GM12878 (cell line): ENCODE results near the gene GNB5.

Experiments used
- CBFB ChIP-seq: IDR thresholded peaks from 2 replicates; pipeline ENCODE4 v1.6.1; 2016; ENCODE audit warnings: antibody characterized with exemption, low read depth
- FOXM1 ChIP-seq: IDR thresholded peaks from 2 replicates; pipeline ENCODE4 v1.6.1; 2012; ENCODE audit warnings: low read depth, mild to moderate bottlenecking, inconsistent platforms, low read length, moderate library complexity
- SMAD1 ChIP-seq: fragments of 450-650 bp; IDR thresholded peaks from 2 replicates; pipeline ENCODE4 v1.6.1; 2018; ENCODE audit warnings: mild to moderate bottlenecking, low read depth; ENCODE audit not compliant: partially characterized antibody
- TF ChIP-seq, protein P1 (sequence below): IDR thresholded peaks from 2 replicates; pipeline ENCODE4 v1.6.1; 2012; ENCODE audit warnings: low read depth, low read length, improper control_type of control experiment

DNA sequence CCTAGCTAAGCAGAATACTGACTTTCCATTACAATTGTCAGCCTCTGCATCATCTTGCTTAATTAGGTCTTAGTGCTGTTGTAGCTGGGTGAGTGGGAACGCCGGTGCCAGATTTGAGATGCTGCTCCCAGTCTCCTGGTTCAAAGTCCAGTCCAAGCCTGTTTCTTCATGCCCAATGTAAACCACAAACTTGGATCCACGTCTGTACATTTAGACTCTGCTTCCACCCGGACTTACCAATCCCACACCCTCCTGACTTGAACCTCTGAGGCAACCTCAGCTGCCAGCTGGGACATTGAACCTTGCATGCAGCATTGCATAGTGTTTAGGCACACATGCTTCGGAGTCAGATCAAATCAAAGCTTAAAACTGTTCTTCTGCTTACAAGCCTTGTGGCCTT, 121.6 kb downstream of the GNB5 start:
- TF ChIP-seq FOXM1 (no peak), SMAD1 (no peak), CBFB (no peak)
- TF ChIP-seq, protein P1, sequence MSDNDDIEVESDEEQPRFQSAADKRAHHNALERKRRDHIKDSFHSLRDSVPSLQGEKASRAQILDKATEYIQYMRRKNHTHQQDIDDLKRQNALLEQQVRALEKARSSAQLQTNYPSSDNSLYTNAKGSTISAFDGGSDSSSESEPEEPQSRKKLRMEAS = no peak
